Measurements from ENCODE around the gene SCFD2. TPM values are rescaled to one million over a fixed set of nuclear protein-coding genes. Genes with fewer than 3 reads are reported as not detected.

Gene SCFD2
- total and polyA plus RNA-seq, 4 donors: 4.3 to 28.8 (median 7.4) TPM

GRCh38 chr4:52890521-52890791 is 475.4 kb downstream of the SCFD2 start:
- no peak overlapping the region for H3K4me3 ChIP-seq (ENCODE audit: low read depth in 1 of 3, low read length in 3 of 3)
- no peak overlapping the region for H3K27ac ChIP-seq (ENCODE audit: low read depth in 1 of 2, low read length in 2 of 2)
- H3K36me3 ChIP-seq (ENCODE audit: control insufficient read depth in 4 of 4, insufficient read depth in 3 of 4, low read depth in 1 of 4, low read length in 3 of 4): no peaks in the 10 kb centered on the region
- no peaks in the 10 kb centered on the region for H3K4me1 ChIP-seq (ENCODE audit: control insufficient read depth in 4 of 4, insufficient read depth in 4 of 4, low read length in 3 of 4)
- 92% methylated on average over 1 of the region's 1 CpG for WGBS
- DNase-seq (ENCODE audit: low spot score): no peak
- TF ChIP-seq ATF3 (IDR thresholded peaks at IDR 0.05): no peak
- TF ChIP-seq RAD21 (IDR thresholded peaks at IDR 0.05): no peak
- TF ChIP-seq MAX (IDR thresholded peaks at IDR 0.05): no peak
- no peak for TF ChIP-seq ZBTB33 (IDR thresholded peaks at IDR 0.05)
- no peak for TF ChIP-seq NR2F2 (IDR thresholded peaks at IDR 0.05)
- TF ChIP-seq TAF1 (conservative IDR thresholded peaks at IDR 0.05): no peak
- H3K27me3 ChIP-seq (ENCODE audit: control insufficient read depth in 4 of 4, insufficient read depth in 4 of 4, low read length in 3 of 4): no peaks in the 10 kb centered on the region
- H3K9ac ChIP-seq (ENCODE audit: low read depth in 1 of 2, low read length in 2 of 2): no peak overlapping the region
- H3K9me3 ChIP-seq (ENCODE audit: control insufficient read depth in 4 of 4, low read length in 3 of 4): peaks cover 0 to 2% (median 0%) of the 10 kb centered on the region in 4 donors

DNA sequence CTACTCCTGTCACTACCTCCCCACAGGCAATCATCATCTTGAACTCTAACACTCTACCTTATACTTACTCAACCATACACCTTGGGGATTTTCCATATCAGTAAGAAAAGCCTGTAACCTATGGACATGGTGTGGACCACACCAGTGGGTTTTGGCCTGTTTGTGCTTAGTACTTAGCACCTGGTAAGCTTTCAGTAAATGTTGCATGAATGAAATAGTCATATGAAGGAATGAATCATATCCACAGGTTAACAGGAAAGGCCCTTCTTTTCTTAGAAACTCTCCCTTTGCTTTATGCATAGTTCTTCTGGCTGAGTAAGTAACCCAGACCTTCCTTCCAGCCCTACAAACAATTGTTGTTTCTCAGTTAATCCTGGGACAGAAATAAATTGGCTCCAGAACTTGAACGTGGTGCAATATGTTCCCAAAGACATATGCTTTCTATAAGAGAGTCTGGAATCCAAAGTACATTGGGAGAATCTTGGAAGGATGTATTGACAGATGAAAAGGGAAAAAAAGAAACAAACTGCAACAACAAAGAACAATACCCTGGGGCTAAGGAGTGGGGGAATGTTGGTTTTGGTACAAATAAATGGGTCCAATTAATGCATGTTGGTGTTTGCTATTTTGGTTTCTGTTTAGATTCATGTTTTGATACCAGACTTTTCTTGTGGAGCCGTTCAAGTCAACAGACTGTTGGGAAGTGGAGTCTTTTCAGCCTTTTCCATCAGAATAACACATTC is 475.9 kb downstream of the SCFD2 start:
- H3K4me1 ChIP-seq (ENCODE audit: control insufficient read depth in 4 of 4, insufficient read depth in 4 of 4, low read length in 3 of 4): no peaks in the 10 kb centered on the region
- no peak for TF ChIP-seq JUND (IDR thresholded peaks at IDR 0.05)
- no peak for TF ChIP-seq ATF3 (IDR thresholded peaks at IDR 0.05)
- no peak for TF ChIP-seq ZBTB33 (IDR thresholded peaks at IDR 0.05)
- TF ChIP-seq TAF1 (conservative IDR thresholded peaks at IDR 0.05): no peak
- TF ChIP-seq CTCF (IDR thresholded peaks at IDR 0.05; ENCODE audit: low read depth, low read length, missing input control): no peak
- TF ChIP-seq YY1 (IDR thresholded peaks at IDR 0.05): no peak
- no peak for TF ChIP-seq MAX (IDR thresholded peaks at IDR 0.05)
- TF ChIP-seq FOXA2 (IDR thresholded peaks at IDR 0.05): no peak
- TF ChIP-seq REST (IDR thresholded peaks at IDR 0.05): no peak
- no peak for TF ChIP-seq SP1 (IDR thresholded peaks at IDR 0.05)
- TF ChIP-seq FOXA1 (IDR thresholded peaks at IDR 0.05): no peak
- TF ChIP-seq HNF4A (conservative IDR thresholded peaks at IDR 0.05): no peak
- TF ChIP-seq RXRA (IDR thresholded peaks at IDR 0.05): no peak
- TF ChIP-seq GABPA (IDR thresholded peaks at IDR 0.05 in 1 of 2, conservative IDR thresholded peaks at IDR 0.05 in 1 of 2): no peak
- TF ChIP-seq EGR1 (IDR thresholded peaks at IDR 0.05; ENCODE audit: low read depth in 2 of 2): no peak
- TF ChIP-seq NR2F2 (IDR thresholded peaks at IDR 0.05): no peak
- H3K36me3 ChIP-seq (ENCODE audit: control insufficient read depth in 4 of 4, insufficient read depth in 3 of 4, low read depth in 1 of 4, low read length in 3 of 4): no peaks in the 10 kb centered on the region
- no peak for DNase-seq (ENCODE audit: low spot score)
- WGBS: 84% methylated on average over 2 of the region's 2 CpGs
- no peak overlapping the region for H3K9ac ChIP-seq (ENCODE audit: low read depth in 1 of 2, low read length in 2 of 2)
- H3K9me3 ChIP-seq (ENCODE audit: control insufficient read depth in 4 of 4, low read length in 3 of 4): peaks cover 0 to 2% (median 0%) of the 10 kb centered on the region in 4 donors
- H3K27me3 ChIP-seq (ENCODE audit: control insufficient read depth in 4 of 4, insufficient read depth in 4 of 4, low read length in 3 of 4): no peaks in the 10 kb centered on the region
- no peak overlapping the region for H3K27ac ChIP-seq (ENCODE audit: low read depth in 1 of 2, low read length in 2 of 2)
- H3K4me3 ChIP-seq (ENCODE audit: low read depth in 1 of 3, low read length in 3 of 3): no peak overlapping the region
